ENCODE data around the gene FAM177A1.
A peak's percentile ranks its signal among the peaks of the same experiment; 100 is the strongest.
"Not testable (repeated sequence)": the region's sequence is repeated elsewhere in the genome, so short reads cannot be mapped to it uniquely, and the experiment has no call there.

FAM177A1 gene

GRCh38 chr14:35046048-35046750 lies at the start of gene FAM177A1:
FAM177A1 (plus strand) TSS chr14:35046272; CDS start chr14:35046464, 192 bp downstream.
- no peaks in the 10 kb centered on the region for H3K27me3 ChIP-seq (ENCODE audit: low read depth, low read length)
- peaks cover 0 to 5% of the 10 kb centered on the region in 2 donors for H3K36me3 ChIP-seq (ENCODE audit: control insufficient read depth in 1 of 2, insufficient read depth in 2 of 2, low read length in 2 of 2)
- peaks cover 6% of the 10 kb centered on the region in 2 donors for H3K4me1 ChIP-seq (ENCODE audit: control insufficient read depth in 1 of 2, insufficient read depth in 2 of 2, low read length in 2 of 2)
- no peaks in the 10 kb centered on the region for H3K9me3 ChIP-seq (ENCODE audit: control insufficient read depth in 1 of 2, low read length in 2 of 2)
- peak within 1 kb of the TSS; percentile 89 to 94 for H3K4me3 ChIP-seq (ENCODE audit: low read depth in 1 of 2, low read length in 2 of 2)
- H3K27ac ChIP-seq (ENCODE audit: low read length): peak within 1 kb of the TSS; percentile 100

GRCh38 chr14:34997762-34998161 lies 48.3 kb upstream of the FAM177A1 start:
- peaks cover 3 to 10% of the 10 kb centered on the region in 2 donors for H3K36me3 ChIP-seq (ENCODE audit: control insufficient read depth in 1 of 2, insufficient read depth in 2 of 2, low read length in 2 of 2)
- no peak overlapping the region for H3K4me3 ChIP-seq (ENCODE audit: low read depth in 1 of 2, low read length in 2 of 2)
- no peaks in the 10 kb centered on the region for H3K27me3 ChIP-seq (ENCODE audit: low read depth, low read length)
- no peak overlapping the region for H3K27ac ChIP-seq (ENCODE audit: low read length)
- H3K9me3 ChIP-seq (ENCODE audit: control insufficient read depth in 1 of 2, low read length in 2 of 2): no peaks in the 10 kb centered on the region
- no peaks in the 10 kb centered on the region for H3K4me1 ChIP-seq (ENCODE audit: control insufficient read depth in 1 of 2, insufficient read depth in 2 of 2, low read length in 2 of 2)

GRCh38 chr14:34999500-34999899 lies 46.6 kb upstream of the FAM177A1 start:
- Histone ChIP-seq H3K4me1 (ENCODE audit: control insufficient read depth in 1 of 2, insufficient read depth in 2 of 2, low read length in 2 of 2) (no peaks in the 10 kb centered on the region), H3K36me3 (ENCODE audit: control insufficient read depth in 1 of 2, insufficient read depth in 2 of 2, low read length in 2 of 2) (peaks cover 3 to 20% of the 10 kb centered on the region in 2 donors), H3K4me3 (ENCODE audit: low read depth in 1 of 2, low read length in 2 of 2) (no peak overlapping the region), H3K27ac (ENCODE audit: low read length) (no peak overlapping the region), H3K27me3 (ENCODE audit: low read depth, low read length) (no peaks in the 10 kb centered on the region), H3K9me3 (ENCODE audit: control insufficient read depth in 1 of 2, low read length in 2 of 2) (no peaks in the 10 kb centered on the region)

GRCh38 chr14:35001621-35002020 lies 44.5 kb upstream of the FAM177A1 start:
- H3K4me1 ChIP-seq (ENCODE audit: control insufficient read depth in 1 of 2, insufficient read depth in 2 of 2, low read length in 2 of 2): no peaks in the 10 kb centered on the region
- H3K9me3 ChIP-seq (ENCODE audit: control insufficient read depth in 1 of 2, low read length in 2 of 2): no peaks in the 10 kb centered on the region
- peaks cover 3 to 30% of the 10 kb centered on the region in 2 donors for H3K36me3 ChIP-seq (ENCODE audit: control insufficient read depth in 1 of 2, insufficient read depth in 2 of 2, low read length in 2 of 2)
- no peaks in the 10 kb centered on the region for H3K27me3 ChIP-seq (ENCODE audit: low read depth, low read length)
- H3K27ac ChIP-seq (ENCODE audit: low read length): no peak overlapping the region
- H3K4me3 ChIP-seq (ENCODE audit: low read depth in 1 of 2, low read length in 2 of 2): no peak overlapping the region

- no peaks in the 10 kb centered on the region for H3K27me3 ChIP-seq (ENCODE audit: low read depth, low read length)
- no peaks in the 10 kb centered on the region for H3K4me1 ChIP-seq (ENCODE audit: control insufficient read depth in 1 of 2, insufficient read depth in 2 of 2, low read length in 2 of 2)
- no peak overlapping the region for H3K27ac ChIP-seq (ENCODE audit: low read length)
- H3K36me3 ChIP-seq (ENCODE audit: control insufficient read depth in 1 of 2, insufficient read depth in 2 of 2, low read length in 2 of 2): peaks cover 8 to 42% of the 10 kb centered on the region in 2 donors
- H3K4me3 ChIP-seq (ENCODE audit: low read depth in 1 of 2, low read length in 2 of 2): no peak overlapping the region
- no peaks in the 10 kb centered on the region for H3K9me3 ChIP-seq (ENCODE audit: control insufficient read depth in 1 of 2, low read length in 2 of 2)
These were observed 41.2 kb upstream of the FAM177A1 start for GRCh38 chr14:35004839-35005238.

- no peak overlapping the region for H3K27ac ChIP-seq (ENCODE audit: low read length)
- no peaks in the 10 kb centered on the region for H3K4me1 ChIP-seq (ENCODE audit: control insufficient read depth in 1 of 2, insufficient read depth in 2 of 2, low read length in 2 of 2)
- no peaks in the 10 kb centered on the region for H3K9me3 ChIP-seq (ENCODE audit: control insufficient read depth in 1 of 2, low read length in 2 of 2)
- H3K27me3 ChIP-seq (ENCODE audit: low read depth, low read length): no peaks in the 10 kb centered on the region
- no peak overlapping the region for H3K4me3 ChIP-seq (ENCODE audit: low read depth in 1 of 2, low read length in 2 of 2)
- peaks cover 34 to 69% of the 10 kb centered on the region in 2 donors for H3K36me3 ChIP-seq (ENCODE audit: control insufficient read depth in 1 of 2, insufficient read depth in 2 of 2, low read length in 2 of 2)
These were observed 29.5 kb upstream of the FAM177A1 start for GRCh38 chr14:35016568-35016967.

GRCh38 chr14:35020713-35021112 lies 25.4 kb upstream of the FAM177A1 start:
- no peaks in the 10 kb centered on the region for H3K27me3 ChIP-seq (ENCODE audit: low read depth, low read length)
- no peaks in the 10 kb centered on the region for H3K9me3 ChIP-seq (ENCODE audit: control insufficient read depth in 1 of 2, low read length in 2 of 2)
- H3K36me3 ChIP-seq (ENCODE audit: control insufficient read depth in 1 of 2, insufficient read depth in 2 of 2, low read length in 2 of 2): peaks cover 30 to 76% of the 10 kb centered on the region in 2 donors
- H3K4me1 ChIP-seq (ENCODE audit: control insufficient read depth in 1 of 2, insufficient read depth in 2 of 2, low read length in 2 of 2): no peaks in the 10 kb centered on the region
- H3K27ac ChIP-seq (ENCODE audit: low read length): no peak overlapping the region
- H3K4me3 ChIP-seq (ENCODE audit: low read depth in 1 of 2, low read length in 2 of 2): no peak overlapping the region

- Histone ChIP-seq H3K27ac (ENCODE audit: low read length) (no peak overlapping the region), H3K36me3 (ENCODE audit: control insufficient read depth in 1 of 2, insufficient read depth in 2 of 2, low read length in 2 of 2) (peaks cover 26 to 66% of the 10 kb centered on the region in 2 donors), H3K4me3 (ENCODE audit: low read depth in 1 of 2, low read length in 2 of 2) (no peak overlapping the region), H3K9me3 (ENCODE audit: control insufficient read depth in 1 of 2, low read length in 2 of 2) (no peaks in the 10 kb centered on the region), H3K27me3 (ENCODE audit: low read depth, low read length) (no peaks in the 10 kb centered on the region), H3K4me1 (ENCODE audit: control insufficient read depth in 1 of 2, insufficient read depth in 2 of 2, low read length in 2 of 2) (no peaks in the 10 kb centered on the region)
These were observed 17.6 kb upstream of the FAM177A1 start for GRCh38 chr14:35028435-35028834.

- H3K27ac ChIP-seq (ENCODE audit: low read length): no peak overlapping the region
- no peaks in the 10 kb centered on the region for H3K4me1 ChIP-seq (ENCODE audit: control insufficient read depth in 1 of 2, insufficient read depth in 2 of 2, low read length in 2 of 2)
- no peaks in the 10 kb centered on the region for H3K27me3 ChIP-seq (ENCODE audit: low read depth, low read length)
- H3K36me3 ChIP-seq (ENCODE audit: control insufficient read depth in 1 of 2, insufficient read depth in 2 of 2, low read length in 2 of 2): peaks cover 22 to 52% of the 10 kb centered on the region in 2 donors
- H3K9me3 ChIP-seq (ENCODE audit: control insufficient read depth in 1 of 2, low read length in 2 of 2): peaks cover 0 to 6% of the 10 kb centered on the region in 2 donors
- no peak overlapping the region for H3K4me3 ChIP-seq (ENCODE audit: low read depth in 1 of 2, low read length in 2 of 2)
These were observed 13.5 kb upstream of the FAM177A1 start for GRCh38 chr14:35032562-35032961.

- Histone ChIP-seq H3K4me1 (ENCODE audit: control insufficient read depth in 1 of 2, insufficient read depth in 2 of 2, low read length in 2 of 2) (no peaks in the 10 kb centered on the region), H3K4me3 (ENCODE audit: low read depth in 1 of 2, low read length in 2 of 2) (no peak overlapping the region), H3K27ac (ENCODE audit: low read length) (no peak overlapping the region), H3K36me3 (ENCODE audit: control insufficient read depth in 1 of 2, insufficient read depth in 2 of 2, low read length in 2 of 2) (peaks cover 8 to 40% of the 10 kb centered on the region in 2 donors), H3K9me3 (ENCODE audit: control insufficient read depth in 1 of 2, low read length in 2 of 2) (peaks cover 0 to 6% of the 10 kb centered on the region in 2 donors), H3K27me3 (ENCODE audit: low read depth, low read length) (no peaks in the 10 kb centered on the region)
These were observed 11.6 kb upstream of the FAM177A1 start for GRCh38 chr14:35034440-35034833.

- not testable (repeated sequence) for H3K4me1 ChIP-seq (ENCODE audit: control insufficient read depth in 1 of 2, insufficient read depth in 2 of 2, low read length in 2 of 2); H3K4me3 ChIP-seq (ENCODE audit: low read depth in 1 of 2, low read length in 2 of 2); H3K27me3 ChIP-seq (ENCODE audit: low read depth, low read length); H3K9me3 ChIP-seq (ENCODE audit: control insufficient read depth in 1 of 2, low read length in 2 of 2); H3K27ac ChIP-seq (ENCODE audit: low read length)
- H3K36me3 ChIP-seq (ENCODE audit: control insufficient read depth in 1 of 2, insufficient read depth in 2 of 2, low read length in 2 of 2): peaks cover 6 to 34% of the 10 kb centered on the region in 2 donors
These were observed 11.0 kb upstream of the FAM177A1 start for GRCh38 chr14:35034944-35035554.

All from muscle layer of duodenum (tissue), 2 donors.